ENCODE data around the gene PGS1.

DNA sequence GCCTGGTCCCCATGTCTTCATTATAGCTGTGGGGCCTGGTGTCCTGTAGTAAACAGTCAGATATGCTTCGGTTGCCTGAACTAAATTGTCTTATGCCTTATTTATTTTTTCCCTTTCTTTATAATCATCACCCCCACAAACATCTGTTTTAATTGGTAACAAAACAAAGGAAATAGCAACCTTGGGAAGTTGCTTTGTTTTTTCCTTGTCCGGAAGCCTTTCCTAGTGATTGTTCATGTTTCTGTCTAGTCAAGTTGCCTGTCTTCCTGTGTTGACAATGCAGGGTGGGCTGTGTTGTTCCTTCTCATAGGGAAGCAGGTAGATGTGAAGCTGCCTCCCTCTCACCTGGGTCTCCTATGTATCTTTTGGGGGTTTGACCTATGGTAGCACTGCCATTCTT lies 16.7 kb downstream of the PGS1 start:
- TF ChIP-seq CTCF (IDR thresholded peaks at IDR 0.05) (no peak), POLR2A (IDR thresholded peaks at IDR 0.05) (no peak), POLR2AphosphoS5 (IDR thresholded peaks at IDR 0.05) (no peak)

Data from prostate gland (tissue), 2 donors.